DOHH2 (cell line): Measurements from ENCODE around the gene EQTN.

Experiments used
- CTCF ChIP-seq: fragments of 200-600 bp; sonication (generic); IDR thresholded peaks from one replicate; pipeline ENCODE4 v1.5.1; 2014; ENCODE audit warnings: antibody characterized with exemption, mild to moderate bottlenecking, low read depth, low read length; ENCODE audit not compliant: poor library complexity, severe bottlenecking
- EZH2phosphoT487 ChIP-seq: fragments of 200-600 bp; sonication (generic); IDR thresholded peaks from 2 replicates; pipeline ENCODE4 v1.6.1; 2017; ENCODE audit warnings: borderline replicate concordance, mild to moderate bottlenecking, antibody characterized with exemption, low read length, moderate library complexity, mixed read lengths

DNA sequence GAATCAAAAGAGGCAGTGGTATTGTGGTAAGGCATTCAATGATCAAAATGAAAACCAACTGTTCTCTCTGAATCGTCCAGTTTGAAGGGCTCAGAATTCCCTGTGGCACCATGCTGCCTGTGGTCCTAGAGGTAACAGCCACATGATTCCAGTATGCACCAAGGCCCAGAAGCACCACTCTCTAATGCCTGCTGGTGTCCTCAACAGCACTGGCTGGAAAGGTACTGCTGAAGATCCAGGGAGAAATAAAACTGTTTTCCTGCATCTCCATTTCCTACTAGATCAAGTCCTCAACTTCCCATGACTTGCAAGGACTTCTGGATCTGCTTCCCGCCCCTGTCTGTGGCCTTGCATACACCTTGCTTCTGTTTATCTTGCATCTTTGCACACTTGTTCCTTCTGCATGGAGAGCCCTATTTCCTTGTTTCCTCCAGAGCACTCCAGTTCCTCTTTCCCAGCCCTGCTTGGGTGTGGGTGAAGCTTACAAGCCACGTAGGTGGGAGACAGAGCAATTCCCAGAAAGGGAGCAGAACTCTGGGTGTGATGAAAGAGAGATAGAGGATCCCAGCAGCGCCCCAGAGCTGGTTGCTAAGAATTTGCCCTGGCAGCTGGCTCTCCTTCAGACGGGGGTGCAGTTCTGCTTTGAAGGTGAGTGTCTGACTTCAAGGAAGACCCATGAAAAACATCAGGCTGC, 41.0 kb upstream of the EQTN start:
- no peak for TF ChIP-seq CTCF
- TF ChIP-seq EZH2phosphoT487: no peak
